Measurements from ENCODE around the gene TMPRSS3. TPM values are rescaled to one million over a fixed set of nuclear protein-coding genes. Genes with fewer than 3 reads are reported as not detected.

TMPRSS3 gene
- total and polyA plus RNA-seq, 2 of the 13 experiments (the other 11 are each of a cell fraction or from before 2014, with no cell fraction given) = 2.8 to 16.9 TPM

DNA sequence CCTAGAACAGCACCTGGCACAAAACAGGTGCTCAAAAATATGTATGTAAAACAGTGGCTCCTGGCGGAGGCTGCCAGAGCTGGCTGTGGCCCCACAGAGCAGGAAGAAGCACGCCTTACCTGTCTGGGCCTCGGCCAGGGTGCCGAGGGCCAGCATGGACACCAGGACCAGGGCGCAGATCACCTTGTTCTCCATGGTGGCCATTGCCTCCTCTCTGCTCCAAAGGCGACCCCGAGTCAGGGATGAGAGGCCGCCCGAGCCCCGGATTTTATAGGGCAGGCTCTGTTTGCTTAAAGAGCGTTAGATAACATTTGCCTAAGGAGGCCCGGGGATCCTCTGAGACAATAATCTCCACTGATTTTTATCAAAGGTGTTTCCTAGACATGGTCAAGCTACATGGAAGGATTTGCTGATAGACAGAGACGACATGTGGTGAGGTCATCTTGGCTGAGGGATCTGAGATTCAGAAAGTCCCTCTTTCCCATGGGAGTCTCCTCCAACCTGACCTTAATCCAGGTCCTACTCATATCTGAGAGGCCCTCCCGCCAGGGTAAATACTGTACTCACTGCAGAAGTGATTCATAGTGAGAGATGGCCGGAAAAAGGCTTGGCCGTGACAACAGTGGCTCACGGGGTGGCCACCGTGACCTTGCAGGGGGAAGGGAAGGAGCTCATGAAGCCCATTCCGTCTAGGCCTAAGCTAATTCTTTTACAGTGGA is 29.4 kb downstream of the TMPRSS3 start, which contains the start of gene TFF1 (continued):
- TF ChIP-seq, protein P1, sequence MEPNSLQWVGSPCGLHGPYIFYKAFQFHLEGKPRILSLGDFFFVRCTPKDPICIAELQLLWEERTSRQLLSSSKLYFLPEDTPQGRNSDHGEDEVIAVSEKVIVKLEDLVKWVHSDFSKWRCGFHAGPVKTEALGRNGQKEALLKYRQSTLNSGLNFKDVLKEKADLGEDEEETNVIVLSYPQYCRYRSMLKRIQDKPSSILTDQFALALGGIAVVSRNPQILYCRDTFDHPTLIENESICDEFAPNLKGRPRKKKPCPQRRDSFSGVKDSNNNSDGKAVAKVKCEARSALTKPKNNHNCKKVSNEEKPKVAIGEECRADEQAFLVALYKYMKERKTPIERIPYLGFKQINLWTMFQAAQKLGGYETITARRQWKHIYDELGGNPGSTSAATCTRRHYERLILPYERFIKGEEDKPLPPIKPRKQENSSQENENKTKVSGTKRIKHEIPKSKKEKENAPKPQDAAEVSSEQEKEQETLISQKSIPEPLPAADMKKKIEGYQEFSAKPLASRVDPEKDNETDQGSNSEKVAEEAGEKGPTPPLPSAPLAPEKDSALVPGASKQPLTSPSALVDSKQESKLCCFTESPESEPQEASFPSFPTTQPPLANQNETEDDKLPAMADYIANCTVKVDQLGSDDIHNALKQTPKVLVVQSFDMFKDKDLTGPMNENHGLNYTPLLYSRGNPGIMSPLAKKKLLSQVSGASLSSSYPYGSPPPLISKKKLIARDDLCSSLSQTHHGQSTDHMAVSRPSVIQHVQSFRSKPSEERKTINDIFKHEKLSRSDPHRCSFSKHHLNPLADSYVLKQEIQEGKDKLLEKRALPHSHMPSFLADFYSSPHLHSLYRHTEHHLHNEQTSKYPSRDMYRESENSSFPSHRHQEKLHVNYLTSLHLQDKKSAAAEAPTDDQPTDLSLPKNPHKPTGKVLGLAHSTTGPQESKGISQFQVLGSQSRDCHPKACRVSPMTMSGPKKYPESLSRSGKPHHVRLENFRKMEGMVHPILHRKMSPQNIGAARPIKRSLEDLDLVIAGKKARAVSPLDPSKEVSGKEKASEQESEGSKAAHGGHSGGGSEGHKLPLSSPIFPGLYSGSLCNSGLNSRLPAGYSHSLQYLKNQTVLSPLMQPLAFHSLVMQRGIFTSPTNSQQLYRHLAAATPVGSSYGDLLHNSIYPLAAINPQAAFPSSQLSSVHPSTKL (CRISPR knock-in tag; IDR thresholded peaks at IDR 0.05) = peak; percentile 78
- TF ChIP-seq RARA (CRISPR knock-in tag; IDR thresholded peaks at IDR 0.05) = peak; percentile 82
- no peak for TF ChIP-seq ATF5 (CRISPR knock-in tag; IDR thresholded peaks at IDR 0.05; ENCODE audit: low read depth)
- TF ChIP-seq ZBTB49 (CRISPR knock-in tag; IDR thresholded peaks at IDR 0.05; ENCODE audit: borderline replicate concordance) = no peak
- TF ChIP-seq, protein P2, sequence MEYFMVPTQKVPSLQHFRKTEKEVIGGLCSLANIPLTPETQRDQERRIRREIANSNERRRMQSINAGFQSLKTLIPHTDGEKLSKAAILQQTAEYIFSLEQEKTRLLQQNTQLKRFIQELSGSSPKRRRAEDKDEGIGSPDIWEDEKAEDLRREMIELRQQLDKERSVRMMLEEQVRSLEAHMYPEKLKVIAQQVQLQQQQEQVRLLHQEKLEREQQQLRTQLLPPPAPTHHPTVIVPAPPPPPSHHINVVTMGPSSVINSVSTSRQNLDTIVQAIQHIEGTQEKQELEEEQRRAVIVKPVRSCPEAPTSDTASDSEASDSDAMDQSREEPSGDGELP (IDR thresholded peaks at IDR 0.05; ENCODE audit: borderline replicate concordance, low read depth) = 0 out of 2 replicates have a peak, but pooled peaks have one; percentile 11
- no peak for TF ChIP-seq GLMP (CRISPR knock-in tag; IDR thresholded peaks at IDR 0.05; ENCODE audit: borderline replicate concordance)
- no peak for TF ChIP-seq ZBTB44 (CRISPR knock-in tag; IDR thresholded peaks at IDR 0.05)
- no peak for TF ChIP-seq PRMT3 (CRISPR knock-in tag; IDR thresholded peaks at IDR 0.05; ENCODE audit: borderline replicate concordance, low read depth)
- 0 out of 2 replicates have a peak, but pooled peaks have one; percentile 16 for TF ChIP-seq HDAC2 (CRISPR knock-in tag; IDR thresholded peaks at IDR 0.05)
- 0 out of 2 replicates have a peak, but pooled peaks have one; percentile 21 for TF ChIP-seq NR2F2 (IDR thresholded peaks at IDR 0.05; ENCODE audit: borderline replicate concordance, low read depth)
- TF ChIP-seq ZNF891 (CRISPR knock-in tag; IDR thresholded peaks at IDR 0.05) = no peak
- TF ChIP-seq, protein P3, sequence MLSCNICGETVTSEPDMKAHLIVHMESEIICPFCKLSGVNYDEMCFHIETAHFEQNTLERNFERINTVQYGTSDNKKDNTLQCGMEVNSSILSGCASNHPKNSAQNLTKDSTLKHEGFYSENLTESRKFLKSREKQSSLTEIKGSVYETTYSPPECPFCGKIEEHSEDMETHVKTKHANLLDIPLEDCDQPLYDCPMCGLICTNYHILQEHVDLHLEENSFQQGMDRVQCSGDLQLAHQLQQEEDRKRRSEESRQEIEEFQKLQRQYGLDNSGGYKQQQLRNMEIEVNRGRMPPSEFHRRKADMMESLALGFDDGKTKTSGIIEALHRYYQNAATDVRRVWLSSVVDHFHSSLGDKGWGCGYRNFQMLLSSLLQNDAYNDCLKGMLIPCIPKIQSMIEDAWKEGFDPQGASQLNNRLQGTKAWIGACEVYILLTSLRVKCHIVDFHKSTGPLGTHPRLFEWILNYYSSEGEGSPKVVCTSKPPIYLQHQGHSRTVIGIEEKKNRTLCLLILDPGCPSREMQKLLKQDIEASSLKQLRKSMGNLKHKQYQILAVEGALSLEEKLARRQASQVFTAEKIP (CRISPR knock-in tag; IDR thresholded peaks at IDR 0.05; ENCODE audit: borderline replicate concordance) = no peak
- no peak for TF ChIP-seq ERF (CRISPR knock-in tag; IDR thresholded peaks at IDR 0.05)
- peak; percentile 89 for TF ChIP-seq FOSL2 (CRISPR knock-in tag; IDR thresholded peaks at IDR 0.05)
- TF ChIP-seq ZNF556 (CRISPR knock-in tag; IDR thresholded peaks at IDR 0.05; ENCODE audit: borderline replicate concordance) = no peak

Data from HepG2 (cell line).